Measurements from ENCODE around the gene LYSMD3.

LYSMD3 gene

GRCh38 chr5:90473396-90474234 is 55.8 kb downstream of the LYSMD3 start:
- H3K36me3 ChIP-seq (ENCODE audit: control insufficient read depth, low read length) = peaks cover 25% of the 10 kb centered on the region
- peak overlapping the region; percentile 98 for H3K4me2 ChIP-seq (ENCODE audit: low read length)
- no peaks in the 10 kb centered on the region for H3K9me3 ChIP-seq (ENCODE audit: control insufficient read depth, insufficient read depth, low read length)
- H3K27me3 ChIP-seq (ENCODE audit: control insufficient read depth, low read length) = no peaks in the 10 kb centered on the region
- no peaks in the 10 kb centered on the region for H4K20me1 ChIP-seq (ENCODE audit: control insufficient read depth, insufficient read depth, low read depth, low read length)
- H3K4me1 ChIP-seq (ENCODE audit: control insufficient read depth, low read length) = peaks cover 26% of the 10 kb centered on the region
- H3K9me2 ChIP-seq (replicated peaks; ENCODE audit: control insufficient read depth, low read length) = no peaks in the 10 kb centered on the region
- H3K4me3 ChIP-seq (ENCODE audit: low read length) = peak overlapping the region; percentile 93
- TF ChIP-seq, protein P1, sequence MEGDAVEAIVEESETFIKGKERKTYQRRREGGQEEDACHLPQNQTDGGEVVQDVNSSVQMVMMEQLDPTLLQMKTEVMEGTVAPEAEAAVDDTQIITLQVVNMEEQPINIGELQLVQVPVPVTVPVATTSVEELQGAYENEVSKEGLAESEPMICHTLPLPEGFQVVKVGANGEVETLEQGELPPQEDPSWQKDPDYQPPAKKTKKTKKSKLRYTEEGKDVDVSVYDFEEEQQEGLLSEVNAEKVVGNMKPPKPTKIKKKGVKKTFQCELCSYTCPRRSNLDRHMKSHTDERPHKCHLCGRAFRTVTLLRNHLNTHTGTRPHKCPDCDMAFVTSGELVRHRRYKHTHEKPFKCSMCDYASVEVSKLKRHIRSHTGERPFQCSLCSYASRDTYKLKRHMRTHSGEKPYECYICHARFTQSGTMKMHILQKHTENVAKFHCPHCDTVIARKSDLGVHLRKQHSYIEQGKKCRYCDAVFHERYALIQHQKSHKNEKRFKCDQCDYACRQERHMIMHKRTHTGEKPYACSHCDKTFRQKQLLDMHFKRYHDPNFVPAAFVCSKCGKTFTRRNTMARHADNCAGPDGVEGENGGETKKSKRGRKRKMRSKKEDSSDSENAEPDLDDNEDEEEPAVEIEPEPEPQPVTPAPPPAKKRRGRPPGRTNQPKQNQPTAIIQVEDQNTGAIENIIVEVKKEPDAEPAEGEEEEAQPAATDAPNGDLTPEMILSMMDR (IDR thresholded peaks at IDR 0.05; ENCODE audit: low read depth, low read length, poor library complexity, severe bottlenecking) = no peak
- H3K27ac ChIP-seq (ENCODE audit: low read depth, low read length) = peak overlapping the region; percentile 48
- H3F3A ChIP-seq (ENCODE audit: control insufficient read depth, insufficient read depth) = no peaks in the 10 kb centered on the region
- H3K79me2 ChIP-seq (ENCODE audit: control insufficient read depth, low read length) = peaks cover 89% of the 10 kb centered on the region

GRCh38 chr5:90472783-90473395 is 56.5 kb downstream of the LYSMD3 start:
- H3K4me1 ChIP-seq (ENCODE audit: control insufficient read depth, low read length) = peaks cover 26% of the 10 kb centered on the region
- no peaks in the 10 kb centered on the region for H3F3A ChIP-seq (ENCODE audit: control insufficient read depth, insufficient read depth)
- no peaks in the 10 kb centered on the region for H3K27me3 ChIP-seq (ENCODE audit: control insufficient read depth, low read length)
- peaks cover 22% of the 10 kb centered on the region for H3K36me3 ChIP-seq (ENCODE audit: control insufficient read depth, low read length)
- H3K9me3 ChIP-seq (ENCODE audit: control insufficient read depth, insufficient read depth, low read length) = no peaks in the 10 kb centered on the region
- H3K9me2 ChIP-seq (replicated peaks; ENCODE audit: control insufficient read depth, low read length) = no peaks in the 10 kb centered on the region
- H3K4me3 ChIP-seq (ENCODE audit: low read length) = peak overlapping the region; percentile 93
- H3K27ac ChIP-seq (ENCODE audit: low read depth, low read length) = no peak overlapping the region
- H4K20me1 ChIP-seq (ENCODE audit: control insufficient read depth, insufficient read depth, low read depth, low read length) = no peaks in the 10 kb centered on the region
- TF ChIP-seq EZH2phosphoT487 (IDR thresholded peaks at IDR 0.05; ENCODE audit: borderline replicate concordance, low read length) = no peak
- TF ChIP-seq, protein P1 (IDR thresholded peaks at IDR 0.05; ENCODE audit: low read depth, low read length, poor library complexity, severe bottlenecking) = no peak
- H3K79me2 ChIP-seq (ENCODE audit: control insufficient read depth, low read length) = peaks cover 83% of the 10 kb centered on the region
- H3K4me2 ChIP-seq (ENCODE audit: low read length) = peak overlapping the region; percentile 98

Data from DOHH2 (cell line).